Measurements from ENCODE around the gene ZSCAN10.

The ZSCAN10 gene

GRCh38 chr16:3051494-3051893, 47.6 kb downstream of the ZSCAN10 start:
- TF ChIP-seq, protein P1, sequence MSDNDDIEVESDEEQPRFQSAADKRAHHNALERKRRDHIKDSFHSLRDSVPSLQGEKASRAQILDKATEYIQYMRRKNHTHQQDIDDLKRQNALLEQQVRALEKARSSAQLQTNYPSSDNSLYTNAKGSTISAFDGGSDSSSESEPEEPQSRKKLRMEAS (IDR thresholded peaks at IDR 0.05): no peak
- TF ChIP-seq TCF12 (IDR thresholded peaks at IDR 0.05; ENCODE audit: low read depth) (no peak), ZBTB7A (IDR thresholded peaks at IDR 0.05; ENCODE audit: low read depth) (no peak), TEAD4 (IDR thresholded peaks at IDR 0.05) (no peak), CREB1 (IDR thresholded peaks at IDR 0.05; ENCODE audit: low read depth) (no peak), RAD21 (IDR thresholded peaks at IDR 0.05; ENCODE audit: low read depth) (no peak), NFIC (IDR thresholded peaks at IDR 0.05) (no peak), CEBPB (IDR thresholded peaks at IDR 0.05) (no peak), EP300 (IDR thresholded peaks at IDR 0.05; ENCODE audit: borderline replicate concordance) (no peak), EGR1 (IDR thresholded peaks at IDR 0.05) (no peak), TAF1 (IDR thresholded peaks at IDR 0.05; ENCODE audit: low read depth) (no peak), USF1 (IDR thresholded peaks at IDR 0.05) (no peak), YY1 (IDR thresholded peaks at IDR 0.05; ENCODE audit: low read depth) (no peak), FOXM1 (IDR thresholded peaks at IDR 0.05; ENCODE audit: borderline replicate concordance, low read depth) (no peak)
- TF ChIP-seq, protein P2, sequence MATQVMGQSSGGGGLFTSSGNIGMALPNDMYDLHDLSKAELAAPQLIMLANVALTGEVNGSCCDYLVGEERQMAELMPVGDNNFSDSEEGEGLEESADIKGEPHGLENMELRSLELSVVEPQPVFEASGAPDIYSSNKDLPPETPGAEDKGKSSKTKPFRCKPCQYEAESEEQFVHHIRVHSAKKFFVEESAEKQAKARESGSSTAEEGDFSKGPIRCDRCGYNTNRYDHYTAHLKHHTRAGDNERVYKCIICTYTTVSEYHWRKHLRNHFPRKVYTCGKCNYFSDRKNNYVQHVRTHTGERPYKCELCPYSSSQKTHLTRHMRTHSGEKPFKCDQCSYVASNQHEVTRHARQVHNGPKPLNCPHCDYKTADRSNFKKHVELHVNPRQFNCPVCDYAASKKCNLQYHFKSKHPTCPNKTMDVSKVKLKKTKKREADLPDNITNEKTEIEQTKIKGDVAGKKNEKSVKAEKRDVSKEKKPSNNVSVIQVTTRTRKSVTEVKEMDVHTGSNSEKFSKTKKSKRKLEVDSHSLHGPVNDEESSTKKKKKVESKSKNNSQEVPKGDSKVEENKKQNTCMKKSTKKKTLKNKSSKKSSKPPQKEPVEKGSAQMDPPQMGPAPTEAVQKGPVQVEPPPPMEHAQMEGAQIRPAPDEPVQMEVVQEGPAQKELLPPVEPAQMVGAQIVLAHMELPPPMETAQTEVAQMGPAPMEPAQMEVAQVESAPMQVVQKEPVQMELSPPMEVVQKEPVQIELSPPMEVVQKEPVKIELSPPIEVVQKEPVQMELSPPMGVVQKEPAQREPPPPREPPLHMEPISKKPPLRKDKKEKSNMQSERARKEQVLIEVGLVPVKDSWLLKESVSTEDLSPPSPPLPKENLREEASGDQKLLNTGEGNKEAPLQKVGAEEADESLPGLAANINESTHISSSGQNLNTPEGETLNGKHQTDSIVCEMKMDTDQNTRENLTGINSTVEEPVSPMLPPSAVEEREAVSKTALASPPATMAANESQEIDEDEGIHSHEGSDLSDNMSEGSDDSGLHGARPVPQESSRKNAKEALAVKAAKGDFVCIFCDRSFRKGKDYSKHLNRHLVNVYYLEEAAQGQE (IDR thresholded peaks at IDR 0.05; ENCODE audit: low read depth): no peak

DNA sequence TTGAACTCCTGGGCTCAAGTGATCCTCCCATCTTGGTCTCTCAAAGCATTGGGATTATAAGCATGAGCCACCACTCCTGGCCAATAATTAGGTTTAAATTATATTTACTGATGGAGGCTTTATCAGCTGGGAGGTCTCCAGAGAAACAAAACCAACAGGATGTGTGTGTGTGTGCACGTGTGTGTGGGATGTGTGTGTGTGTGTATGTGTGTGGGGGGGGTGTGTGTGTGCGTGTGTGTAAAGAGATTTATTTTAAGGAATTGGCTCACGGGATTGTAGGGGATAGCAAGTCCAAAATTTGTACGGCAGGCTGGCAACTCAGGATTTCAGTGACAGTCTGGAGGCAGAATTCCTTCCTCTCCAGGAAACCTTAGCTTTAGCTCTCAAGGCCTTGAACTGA, 48.1 kb downstream of the ZSCAN10 start:
- TF ChIP-seq EGR1 (IDR thresholded peaks at IDR 0.05): no peak
- TF ChIP-seq TCF12 (IDR thresholded peaks at IDR 0.05; ENCODE audit: low read depth): no peak
- TF ChIP-seq, protein P1 (IDR thresholded peaks at IDR 0.05): no peak
- TF ChIP-seq FOXM1 (IDR thresholded peaks at IDR 0.05; ENCODE audit: borderline replicate concordance, low read depth): no peak
- no peak for TF ChIP-seq TEAD4 (IDR thresholded peaks at IDR 0.05)
- no peak for TF ChIP-seq TAF1 (IDR thresholded peaks at IDR 0.05; ENCODE audit: low read depth)
- TF ChIP-seq RAD21 (IDR thresholded peaks at IDR 0.05; ENCODE audit: low read depth): no peak
- TF ChIP-seq CREB1 (IDR thresholded peaks at IDR 0.05; ENCODE audit: low read depth): no peak
- TF ChIP-seq, protein P2 (IDR thresholded peaks at IDR 0.05; ENCODE audit: low read depth): no peak
- no peak for TF ChIP-seq CEBPB (IDR thresholded peaks at IDR 0.05)
- no peak for TF ChIP-seq USF1 (IDR thresholded peaks at IDR 0.05)
- no peak for TF ChIP-seq EP300 (IDR thresholded peaks at IDR 0.05; ENCODE audit: borderline replicate concordance)
- TF ChIP-seq NFIC (IDR thresholded peaks at IDR 0.05): no peak
- no peak for TF ChIP-seq YY1 (IDR thresholded peaks at IDR 0.05; ENCODE audit: low read depth)

DNA sequence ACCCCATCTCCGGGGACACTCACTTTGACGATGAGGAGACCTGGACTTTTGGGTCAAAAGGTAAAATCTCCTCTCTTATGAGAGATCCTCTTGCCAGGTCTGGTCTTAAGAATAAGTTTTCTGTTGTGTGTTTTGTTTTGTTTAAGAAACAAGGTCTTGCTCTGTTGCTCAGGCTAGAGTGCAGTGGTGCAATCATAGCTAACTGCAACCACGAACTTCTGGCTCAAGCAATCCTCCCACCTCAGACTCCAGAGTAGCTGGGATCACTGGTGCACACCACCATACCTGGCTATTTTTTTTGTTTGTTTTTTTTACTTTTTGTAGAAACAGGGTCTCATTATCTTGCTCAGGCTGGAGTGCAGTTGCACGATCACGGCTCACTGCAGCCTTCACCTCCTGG, 48.6 kb downstream of the ZSCAN10 start:
- TF ChIP-seq TEAD4 (IDR thresholded peaks at IDR 0.05) (no peak), FOXM1 (IDR thresholded peaks at IDR 0.05; ENCODE audit: borderline replicate concordance, low read depth) (no peak), EGR1 (IDR thresholded peaks at IDR 0.05) (no peak), NFIC (IDR thresholded peaks at IDR 0.05) (no peak), CREB1 (IDR thresholded peaks at IDR 0.05; ENCODE audit: low read depth) (no peak), TAF1 (IDR thresholded peaks at IDR 0.05; ENCODE audit: low read depth) (no peak), YY1 (IDR thresholded peaks at IDR 0.05; ENCODE audit: low read depth) (no peak), TCF12 (IDR thresholded peaks at IDR 0.05; ENCODE audit: low read depth) (no peak), ZBTB7A (IDR thresholded peaks at IDR 0.05; ENCODE audit: low read depth) (no peak), EP300 (IDR thresholded peaks at IDR 0.05; ENCODE audit: borderline replicate concordance) (no peak), CEBPB (IDR thresholded peaks at IDR 0.05) (no peak), RAD21 (IDR thresholded peaks at IDR 0.05; ENCODE audit: low read depth) (no peak), USF1 (IDR thresholded peaks at IDR 0.05) (no peak)
- TF ChIP-seq, protein P1 (IDR thresholded peaks at IDR 0.05): no peak
- TF ChIP-seq, protein P2 (IDR thresholded peaks at IDR 0.05; ENCODE audit: low read depth): no peak
